NCI-H510A treated with DMSO at 0.1 percent for 48 hours (cell line): ENCODE measurements around the gene SLC35A5.
A peak's percentile ranks its signal among the peaks of the same experiment; 100 is the strongest.

ENCODE experiments used
- DNase-seq: peaks from one replicate; lab custom pipeline; 2025; lab: John Stamatoyannopoulos, UW

SLC35A5 gene

GRCh38 chr3:112627419-112627818 lies 65.6 kb downstream of the SLC35A5 start:
- DNase-seq: no peak

- DNase-seq: peak; percentile 68
Observed at GRCh38 chr3:112627919-112628466, 66.1 kb downstream of the SLC35A5 start.

GRCh38 chr3:112629425-112629824 lies 67.6 kb downstream of the SLC35A5 start:
- no peak for DNase-seq

GRCh38 chr3:112631257-112631656 lies 69.4 kb downstream of the SLC35A5 start:
- DNase-seq: no peak

GRCh38 chr3:112632596-112632995 lies 70.8 kb downstream of the SLC35A5 start:
- no peak for DNase-seq

- no peak for DNase-seq
Observed at GRCh38 chr3:112633191-112633590, 71.3 kb downstream of the SLC35A5 start.

- no peak for DNase-seq
Observed at GRCh38 chr3:112633757-112634156, 71.9 kb downstream of the SLC35A5 start.

GRCh38 chr3:112634786-112635541 lies 73.1 kb downstream of the SLC35A5 start:
- DNase-seq: peak; percentile 30
